Ammon's horn (tissue), 1 donor: ENCODE data around the gene ZNF436.
A peak's percentile ranks its signal among the peaks of the same experiment; 100 is the strongest.
"Not testable (repeated sequence)": the region's sequence is repeated elsewhere in the genome, so short reads cannot be mapped to it uniquely, and the experiment has no call there.

Source experiments
- DNase-seq: peaks from one replicate; pipeline ENCODE4 v3.0.0-alpha.2; 2016; ENCODE audit warnings: low spot score

ZNF436 gene

DNA sequence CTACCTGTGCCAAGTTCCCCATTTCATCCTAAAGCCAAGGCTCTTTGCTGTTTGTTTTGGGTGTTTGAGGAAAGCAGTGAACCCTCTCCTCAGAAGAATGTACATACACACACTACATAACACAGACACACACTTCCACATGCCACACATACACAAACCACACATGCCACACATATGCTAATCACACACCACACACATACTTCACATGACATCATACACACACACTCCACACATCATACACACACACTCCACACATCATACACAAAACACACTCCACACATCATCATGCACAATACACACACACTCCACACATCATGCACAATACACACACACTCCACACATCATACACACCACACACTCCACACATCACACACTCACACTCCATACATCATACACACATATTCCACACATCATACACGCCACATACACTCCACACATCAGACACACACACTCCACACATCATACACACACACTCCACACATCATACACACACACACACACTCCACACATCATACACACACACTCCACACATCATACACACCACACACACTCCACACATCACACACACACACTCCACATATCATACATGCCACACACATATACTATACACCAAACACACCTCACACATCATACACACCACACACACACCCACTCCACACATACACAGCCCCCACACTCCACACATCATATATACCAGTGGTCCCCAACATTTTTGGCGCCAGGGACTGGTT is 22.7 kb upstream of the ZNF436 start:
- no peak for DNase-seq

GRCh38 chr1:23389837-23390321 is 20.2 kb upstream of the ZNF436 start:
- no peak for DNase-seq

DNA sequence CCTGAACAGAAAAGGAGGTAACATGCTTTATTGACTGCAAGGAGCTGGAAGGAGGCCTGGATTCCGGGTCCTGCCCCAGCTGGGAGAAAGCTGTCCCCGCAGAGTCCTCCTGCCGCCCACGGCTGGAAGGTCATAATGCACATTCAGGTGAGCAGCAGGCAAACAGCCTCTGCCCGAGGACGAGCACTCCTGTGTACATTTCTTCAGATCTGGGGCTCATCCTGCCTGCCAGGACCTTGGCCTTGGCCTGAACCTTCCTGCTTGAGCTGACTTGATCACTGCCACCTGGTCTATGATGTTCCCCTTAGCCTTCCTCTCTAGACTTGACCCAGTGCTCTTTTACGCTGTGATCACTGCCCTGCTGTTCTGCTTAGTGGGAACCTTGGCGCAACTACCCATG is 17.9 kb upstream of the ZNF436 start:
- no peak for DNase-seq

GRCh38 chr1:23385119-23385621 is 15.5 kb upstream of the ZNF436 start:
- DNase-seq: no peak

DNA sequence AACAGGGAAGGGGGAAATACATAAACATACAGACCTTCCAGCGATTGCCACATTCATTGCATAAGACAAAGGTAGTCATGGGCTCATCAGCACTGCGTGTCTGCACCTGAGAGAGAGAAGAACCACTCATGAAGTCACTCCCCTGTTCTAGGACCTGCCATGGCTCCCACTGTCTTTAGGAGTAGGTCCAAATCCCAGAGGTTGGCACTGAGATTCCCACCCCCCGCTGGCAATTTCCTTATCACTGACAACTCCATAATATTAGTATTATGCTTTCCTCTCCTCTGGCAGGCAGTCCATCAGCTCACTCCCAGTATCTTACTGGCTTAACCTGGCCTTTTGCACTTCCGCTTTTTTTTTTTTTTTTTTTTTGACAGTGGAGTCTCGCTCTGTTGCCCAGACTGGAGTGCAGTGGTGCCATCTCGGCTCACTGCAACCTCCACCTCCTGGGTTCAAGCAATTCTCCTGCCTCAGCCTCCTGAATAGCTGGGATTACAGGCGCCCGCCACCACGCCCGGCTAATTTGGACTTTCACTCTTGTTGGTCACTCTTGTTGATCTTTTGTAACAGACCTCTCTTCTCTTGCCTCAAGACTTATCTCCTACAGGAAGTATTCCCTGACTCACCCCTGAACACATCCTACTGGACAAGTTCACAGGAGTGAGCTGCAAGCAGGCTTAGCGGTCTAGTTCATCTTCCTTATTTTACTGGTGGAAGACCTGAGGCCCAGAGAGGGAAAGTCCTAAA is 14.8 kb upstream of the ZNF436 start:
- DNase-seq: no peak

DNA sequence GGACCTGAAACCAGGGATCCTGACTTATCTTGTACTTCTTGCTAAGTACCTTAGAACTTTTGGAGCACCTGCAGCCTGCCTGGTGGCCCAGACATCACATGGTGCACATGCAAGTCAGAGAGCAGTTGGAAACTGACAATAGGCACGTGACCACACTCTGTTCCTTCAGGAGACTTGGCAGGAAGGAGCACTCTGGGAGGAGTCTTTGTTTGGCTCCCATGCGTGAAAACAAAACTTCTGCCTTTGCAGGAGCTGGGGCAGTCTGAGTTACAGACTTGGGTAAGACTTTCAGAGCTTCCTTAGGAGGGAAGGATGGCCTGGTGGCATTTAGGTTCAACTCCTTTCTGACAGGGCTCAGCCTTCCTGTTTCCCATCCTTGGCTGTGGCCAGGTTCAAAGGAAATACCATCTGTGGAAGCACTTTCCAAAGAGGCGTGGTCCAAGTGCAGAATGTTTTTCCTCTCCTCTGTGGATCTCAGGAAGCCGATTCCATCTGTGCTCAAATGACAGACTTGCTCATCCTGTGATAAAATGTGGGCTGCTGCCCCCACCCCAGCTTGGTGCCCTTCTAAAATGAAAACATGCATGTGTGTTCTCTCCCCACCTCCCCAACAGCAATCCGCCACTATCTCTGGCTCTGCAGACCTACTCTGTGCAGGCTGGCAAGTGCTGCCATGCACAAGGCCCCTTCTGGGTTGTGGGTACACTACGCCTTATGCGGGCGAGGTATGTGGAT is 14.1 kb upstream of the ZNF436 start:
- DNase-seq: no peak

GRCh38 chr1:23381233-23381885 is 11.7 kb upstream of the ZNF436 start:
- no peak for DNase-seq

GRCh38 chr1:23380719-23381118 is 11.1 kb upstream of the ZNF436 start:
- DNase-seq: no peak

GRCh38 chr1:23380236-23380635 is 10.6 kb upstream of the ZNF436 start:
- not testable (repeated sequence) for DNase-seq

DNA sequence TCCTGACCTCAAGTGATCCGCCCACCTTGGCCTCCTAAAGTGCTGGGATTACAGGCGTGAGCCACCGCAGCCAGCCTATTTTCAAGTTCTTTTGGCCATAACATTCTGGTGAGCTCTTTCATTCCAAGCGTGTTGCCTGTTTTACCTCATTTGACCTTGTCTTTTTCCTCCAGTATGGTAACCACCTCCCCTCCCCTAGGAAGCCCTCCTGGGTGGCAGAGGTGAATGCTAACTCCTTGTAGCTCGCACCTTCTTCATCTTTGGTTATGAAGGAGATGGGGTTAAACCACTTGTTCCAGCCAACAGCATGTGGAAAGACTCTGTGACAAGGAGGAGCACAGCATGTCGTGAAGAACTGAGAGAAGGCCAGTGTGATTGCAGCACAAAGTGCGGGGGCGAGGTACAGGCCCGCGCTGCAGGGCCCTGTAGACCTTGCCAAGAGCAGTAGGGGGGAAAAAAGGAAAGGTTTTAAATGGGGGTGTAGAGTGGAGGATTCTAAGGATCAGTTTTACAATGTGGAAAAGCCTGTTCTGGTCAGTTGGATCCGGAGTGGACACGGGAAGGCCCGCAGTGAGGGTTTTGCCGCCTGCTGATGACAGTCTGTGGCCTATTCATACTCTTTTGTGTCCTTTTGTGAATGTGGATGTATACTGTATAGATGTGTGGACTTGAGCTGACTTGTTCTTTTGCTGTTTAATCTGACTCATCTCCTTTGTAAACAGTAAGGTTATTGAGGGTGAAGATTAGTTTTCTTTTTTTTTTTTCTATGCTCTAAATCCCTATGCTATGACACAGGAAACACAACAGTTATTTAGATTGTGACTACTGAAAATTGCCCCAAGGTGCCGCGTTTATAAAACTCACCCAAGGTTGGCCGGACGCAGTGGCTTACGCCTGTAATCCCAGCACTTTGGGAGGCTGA is 7.5 kb upstream of the ZNF436 start:
- DNase-seq: no peak

GRCh38 chr1:23374079-23374735 is 4.6 kb upstream of the ZNF436 start:
- not testable (repeated sequence) for DNase-seq

DNA sequence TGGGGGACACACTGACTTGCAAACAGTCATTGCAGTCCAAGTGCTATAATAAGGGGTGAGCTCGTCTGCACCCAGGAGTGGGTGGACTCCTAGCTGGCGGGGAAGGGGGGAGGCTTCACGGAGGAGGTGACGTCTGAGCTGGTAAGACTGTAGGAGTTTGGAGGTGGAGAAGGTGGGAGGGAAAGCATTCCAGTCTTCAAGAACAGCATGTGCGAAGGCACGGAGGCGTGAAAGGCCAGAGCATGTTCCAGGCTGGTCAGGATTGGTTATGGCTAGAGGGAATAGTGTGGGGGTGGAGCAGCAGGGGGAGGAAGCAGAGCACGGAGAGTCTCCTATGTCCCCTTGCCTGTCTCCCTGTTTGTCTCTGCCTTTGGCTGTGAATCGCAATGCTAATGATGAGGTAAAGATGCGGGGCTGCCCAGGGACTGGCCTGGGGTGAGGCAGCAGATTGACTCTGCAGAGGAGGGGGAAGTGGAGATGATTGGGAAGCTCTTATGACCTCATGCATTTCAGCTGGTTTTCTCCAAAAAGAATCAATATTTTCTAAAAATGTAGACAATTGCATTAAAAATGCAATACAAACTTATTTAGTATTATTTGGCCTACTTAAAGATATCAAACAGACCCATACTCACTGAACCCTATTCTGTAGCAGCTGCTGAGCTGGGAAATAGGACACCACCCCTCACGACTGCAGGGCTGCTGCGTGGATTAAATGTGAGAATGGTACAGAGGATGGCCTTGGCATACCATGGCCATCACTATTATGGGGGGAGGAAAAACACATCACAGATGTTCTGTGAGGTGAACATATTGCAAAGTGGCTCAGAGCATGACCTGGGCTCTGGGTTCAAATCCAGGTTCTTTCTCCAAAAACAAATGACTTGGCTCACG is 2.6 kb upstream of the ZNF436 start:
- DNase-seq: no peak

DNA sequence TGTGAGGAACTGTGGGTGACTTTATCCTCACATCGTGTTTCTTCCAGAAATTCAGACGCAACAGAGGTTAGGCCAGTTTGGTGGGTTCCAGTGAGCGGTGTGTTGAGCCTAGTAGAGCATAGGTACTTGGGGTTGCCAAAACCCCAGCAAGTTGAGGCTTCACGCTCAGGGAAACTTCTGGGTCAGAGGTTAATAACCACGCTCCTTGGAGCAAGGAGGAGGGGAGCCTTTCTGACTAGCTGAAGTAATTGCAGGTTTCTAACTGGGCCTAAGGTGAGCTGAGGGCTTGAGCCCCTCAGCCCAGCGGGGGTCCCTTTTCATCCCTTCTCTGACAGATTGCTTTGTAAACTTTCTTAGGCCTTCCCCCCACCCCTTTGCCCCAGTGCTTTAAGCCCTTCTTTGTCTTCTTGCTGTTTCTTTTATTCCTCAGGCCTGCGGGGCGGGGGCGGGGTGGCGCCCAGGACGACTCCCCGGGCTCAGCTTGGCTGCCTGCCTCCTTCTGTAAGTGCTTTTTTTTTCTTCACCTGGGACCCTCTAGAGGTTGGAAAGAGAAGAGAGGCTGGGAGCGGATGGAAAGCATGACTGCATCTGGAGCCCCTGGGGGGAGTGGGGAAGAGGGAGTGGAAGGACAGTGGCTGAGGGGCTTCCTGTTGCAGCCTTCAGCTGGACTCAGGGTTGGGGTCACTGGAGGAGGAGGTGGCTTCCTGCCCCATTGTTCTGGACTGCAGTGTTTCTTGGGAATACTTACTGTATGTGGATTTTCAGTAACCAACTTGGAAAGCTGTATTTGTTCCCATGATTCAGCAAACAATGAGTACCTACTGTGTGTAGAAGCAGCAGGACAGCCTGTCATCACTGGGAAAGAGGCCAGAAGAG is 1.3 kb upstream of the ZNF436 start:
- no peak for DNase-seq

- no peak for DNase-seq
These were observed 683 bp upstream of the ZNF436 start for GRCh38 chr1:23370330-23370708.

DNA sequence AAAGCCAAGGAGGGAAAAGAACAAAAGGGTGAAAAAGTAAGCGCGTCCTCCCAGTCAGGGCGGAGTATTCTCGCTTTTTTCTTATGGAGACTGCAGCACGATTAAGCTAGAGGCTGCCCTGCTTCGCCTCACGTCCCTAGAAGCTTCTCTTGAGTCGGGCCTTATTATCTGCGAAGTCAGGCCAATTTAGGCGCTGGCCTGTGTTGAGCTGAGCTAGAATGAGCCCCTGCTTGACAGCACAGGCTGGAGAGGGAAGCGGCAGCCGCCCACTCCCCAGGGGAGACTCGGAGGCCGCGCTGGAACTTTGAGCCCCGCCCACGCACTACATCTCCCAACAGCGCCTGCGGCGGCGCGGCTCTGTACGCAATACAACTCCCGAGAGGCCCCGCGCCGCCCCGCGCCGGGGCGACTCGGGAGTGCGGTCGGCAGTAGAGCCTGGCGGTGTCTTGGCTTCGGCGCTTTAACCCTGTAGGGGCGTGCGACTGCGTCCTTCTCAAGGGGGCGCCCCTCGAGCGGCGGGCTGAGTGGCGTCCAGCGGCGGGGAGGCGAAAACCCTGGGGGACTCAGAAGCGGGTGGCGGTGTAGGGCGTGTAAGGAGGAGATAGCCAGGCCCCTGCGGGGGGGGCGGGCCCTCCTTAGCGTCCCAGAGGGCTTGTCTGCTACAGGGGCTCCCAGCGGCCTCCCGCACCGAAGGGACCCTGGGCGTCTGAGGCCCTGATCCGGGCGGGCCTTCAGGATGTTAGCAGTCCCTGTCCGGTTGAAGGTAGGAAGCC is 888 bp downstream of the ZNF436 start:
- peak; percentile 92 for DNase-seq

- peak; percentile 100 for DNase-seq
These were observed 1.7 kb downstream of the ZNF436 start for GRCh38 chr1:23367791-23368561.

GRCh38 chr1:23367451-23367790 is 2.2 kb downstream of the ZNF436 start:
- DNase-seq: no peak
